Endothelial cell of umbilical vein (primary cell): ENCODE measurements around the gene RNF217. TPM values are rescaled to one million over a fixed set of nuclear protein-coding genes. Genes with fewer than 3 reads are reported as not detected.

Source experiments
- BruUV-seq: library from RNA; stranded (reverse); fragments of 400-500 nt; replicated peaks from 2 replicates; lab custom pipeline; 2021; lab: Mats Ljungman, UMichigan
- CTCF ChIA-PET: fragments of 300-600, 350-600 bp; sonication (Branson Sonifier 250); formaldehyde crosslinking; loops from one replicate; lab custom pipeline; 2021; ENCODE audit warnings: antibody characterized with exemption, inconsistent platforms; lab: Charles Lee
- POLR2A ChIA-PET: fragments of 300-600, 350-600 bp; sonication (Branson Sonifier 250); formaldehyde crosslinking; loops from one replicate; lab custom pipeline; 2021; ENCODE audit warnings: antibody characterized with exemption, inconsistent platforms; lab: Charles Lee
- DNase-seq: peaks from one replicate; pipeline ENCODE4 v3.0.0-alpha.2; 2011; ENCODE audit warnings: low read depth, low spot score
- FAIRE-seq: peaks from 2 replicates; lab custom pipeline; 2011; peaks lifted over from hg19 to GRCh38; lab: Jason Lieb, UNC
- H2AFZ ChIP-seq: 2 replicates; pipeline ENCODE4 v1.6.0; 2012; ENCODE audit warnings: low read depth, low read length, control low read depth, inconsistent platforms
- H3K27ac ChIP-seq: 2 replicates; pipeline ENCODE4 v1.5.1; 2011; ENCODE audit warnings: low read depth, mild to moderate bottlenecking, control low read depth, low read length, moderate library complexity; ENCODE audit not compliant: insufficient read depth
- H3K27me3 ChIP-seq, 2 experiments: 2 replicates each; pipeline versions ENCODE4 v1.6.0 to v1.6.1; 2011; ENCODE audit warnings: low read length in 2 of 2, mixed read lengths in 1 of 2; ENCODE audit not compliant: control insufficient read depth in 2 of 2, insufficient read depth in 2 of 2
- H3K36me3 ChIP-seq, 2 experiments: 2 replicates in 1 of 2; 3 replicates in 1 of 2; pipeline ENCODE4 v1.5.1; 2011; ENCODE audit warnings: low read length in 2 of 2, mild to moderate bottlenecking in 1 of 2, moderate library complexity in 1 of 2; ENCODE audit not compliant: control insufficient read depth in 2 of 2, insufficient read depth in 2 of 2; ENCODE audit errors: extremely low read depth in 1 of 2
- H3K4me1 ChIP-seq: 3 replicates; pipeline ENCODE4 v1.5.1; 2011; ENCODE audit warnings: mild to moderate bottlenecking, low read length; ENCODE audit not compliant: control insufficient read depth, insufficient read depth; ENCODE audit errors: extremely low read depth
- H3K4me2 ChIP-seq: 2 replicates; pipeline ENCODE4 v1.6.1; 2011; ENCODE audit warnings: low read length, control low read depth, mixed read lengths; ENCODE audit not compliant: insufficient read depth
- H3K4me3 ChIP-seq, 3 experiments: fragments of 200-600 bp in 1 of 3; sonication (generic), shearing (Covaris generic) in 1 of 3; replicated peaks in 1 of 3; 2 replicates each; pipeline ENCODE4 v1.5.1; 2011 to 2016; ENCODE audit warnings: control low read depth in 3 of 3, low read length in 3 of 3, mild to moderate bottlenecking in 2 of 3, inconsistent platforms in 1 of 3, low read depth in 1 of 3, moderate library complexity in 1 of 3; ENCODE audit not compliant: insufficient read depth in 1 of 3
- H3K79me2 ChIP-seq: 2 replicates; pipeline ENCODE4 v1.6.0; 2012; ENCODE audit warnings: low read length, inconsistent platforms; ENCODE audit not compliant: control insufficient read depth, insufficient read depth
- H3K9ac ChIP-seq: replicated peaks from 2 replicates; pipeline ENCODE3; 2011; ENCODE audit warnings: low read length, control low read depth; ENCODE audit not compliant: insufficient read depth; ENCODE audit errors: extremely low read depth
- H3K9me1 ChIP-seq: replicated peaks from 3 replicates; pipeline ENCODE4 v1.6.0; 2011; ENCODE audit warnings: mild to moderate bottlenecking, low read length; ENCODE audit not compliant: control insufficient read depth, insufficient read depth; ENCODE audit errors: extremely low read depth
- H3K9me3 ChIP-seq: replicated peaks from 2 replicates; pipeline ENCODE4 v1.5.1; 2012; ENCODE audit warnings: low read length, inconsistent platforms; ENCODE audit not compliant: control insufficient read depth, insufficient read depth
- H4K20me1 ChIP-seq: replicated peaks from 2 replicates; pipeline ENCODE3; 2011; ENCODE audit warnings: mild to moderate bottlenecking, low read length; ENCODE audit not compliant: control insufficient read depth, insufficient read depth; ENCODE audit errors: extremely low read depth
- FOS ChIP-seq: IDR thresholded peaks from 2 replicates; pipeline ENCODE4 v1.6.1; 2011; ENCODE audit warnings: mild to moderate bottlenecking, low read length, moderate library complexity, borderline replicate concordance; ENCODE audit not compliant: insufficient read depth
- JUN ChIP-seq: IDR thresholded peaks from 2 replicates; pipeline ENCODE4 v1.6.1; 2011; ENCODE audit warnings: borderline replicate concordance, low read depth; ENCODE audit not compliant: insufficient read length, insufficient read depth
- POLR2A ChIP-seq: IDR thresholded peaks from 2 replicates; pipeline ENCODE4 v1.6.1; 2012; ENCODE audit warnings: low read depth, mild to moderate bottlenecking, control low read depth, low read length
- dilution Hi-C: fragments of 300-500 bp; cut with MboI; formaldehyde crosslinking; loops from one replicate; pipeline ENCODE4 v1.15.0; 2019; ENCODE audit warnings: low sequenced_read_pairs; ENCODE audit not compliant: extremely low pct_ligation_motif_present
- intact Hi-C: fragments of 100-400 bp; cut with micrococcal nuclease; formaldehyde crosslinking; loops from one replicate; pipeline ENCODE4 v1.10.0; 2022
- polyA plus RNA-seq, 4 experiments: library from polyadenylated mRNA; depleted of rRNA in 3 of 4; stranded (reverse) in 3 of 4; unstranded in 1 of 4; fragments of >200 nt; gene quantifications; 2 replicates each; pipeline versions ENCODE4 v1.2.1 to v1.2.3, GENCODE V29; 2011 to 2012; ENCODE audit warnings: missing spikeins in 1 of 4
- total RNA-seq: library from RNA; stranded (reverse); gene quantifications from 2 replicates; pipeline ENCODE4 v1.2.3, GENCODE V29; 2021
- TF ChIP-seq, protein P1 (sequence below): IDR thresholded peaks from 2 replicates; pipeline ENCODE4 v1.6.1; 2011; ENCODE audit not compliant: insufficient read depth, insufficient read length

RNF217 gene
- total and polyA plus RNA-seq, 2 donors (not counting 3 experiments of a cell fraction or from before 2014, with no cell fraction given), result 8.8 to 32.5 TPM

- intact Hi-C loops, result no loop called here
- Histone ChIP-seq H3K27me3 (no peaks in the 10 kb centered on the region), H3K36me3 (no peaks in the 10 kb centered on the region), H3K4me3 (no peak overlapping the region), H3K4me1 (peaks cover 12% of the 10 kb centered on the region), H3K9ac (no peak overlapping the region), H3K79me2 (peaks cover 11% of the 10 kb centered on the region), H4K20me1 (no peaks in the 10 kb centered on the region), H2AFZ (no peak overlapping the region), H3K9me1 (no peaks in the 10 kb centered on the region), H3K9me3 (no peaks in the 10 kb centered on the region), H3K27ac (no peak overlapping the region), H3K4me2 (no peak overlapping the region)
- BruUV-seq, result no TSS peak
- TF ChIP-seq JUN (peak; percentile 20), FOS (peak; percentile 32)
- TF ChIP-seq, protein P1, sequence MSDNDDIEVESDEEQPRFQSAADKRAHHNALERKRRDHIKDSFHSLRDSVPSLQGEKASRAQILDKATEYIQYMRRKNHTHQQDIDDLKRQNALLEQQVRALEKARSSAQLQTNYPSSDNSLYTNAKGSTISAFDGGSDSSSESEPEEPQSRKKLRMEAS, result no peak
- POLR2A ChIA-PET, result no interaction called here
- dilution Hi-C loops, result no loop called here
- CTCF ChIA-PET, result no interaction called here
- FAIRE-seq, result peak; percentile 43
- DNase-seq, result peak; percentile 26
These were observed 4.1 kb upstream of the RNF217 start for GRCh38 chr6:124958149-124958548.

GRCh38 chr6:124958759-124959354, 3.4 kb upstream of the RNF217 start:
- peak; percentile 43 for DNase-seq
- Histone ChIP-seq H4K20me1 (no peaks in the 10 kb centered on the region), H3K9me1 (no peaks in the 10 kb centered on the region), H2AFZ (no peak overlapping the region), H3K4me2 (no peak overlapping the region), H3K79me2 (peaks cover 18% of the 10 kb centered on the region), H3K9ac (no peak overlapping the region), H3K4me1 (peaks cover 12% of the 10 kb centered on the region), H3K9me3 (no peaks in the 10 kb centered on the region), H3K36me3 (no peaks in the 10 kb centered on the region), H3K27ac (no peak overlapping the region), H3K27me3 (no peaks in the 10 kb centered on the region), H3K4me3 (no peak overlapping the region)
- intact Hi-C loops (no loop called here), dilution Hi-C loops (no loop called here)
- no peak for TF ChIP-seq POLR2A
- peak; percentile 85 for TF ChIP-seq FOS
- TF ChIP-seq JUN, result peak; percentile 68
- FAIRE-seq, result no peak
- ChIA-PET POLR2A (no interaction called here), CTCF (no interaction called here)
- no TSS peak for BruUV-seq
